H1 (cell line): ENCODE measurements around the gene SNAI1. TPM values are rescaled to one million over a fixed set of nuclear protein-coding genes. Genes with fewer than 3 reads are reported as not detected.

Source experiments
- CTCF ChIA-PET: fragments of 300-600 bp; sonication (Branson Sonifier 250); formaldehyde crosslinking; loops from one replicate; lab custom pipeline; 2021; ENCODE audit not compliant: partially characterized antibody; lab: Charles Lee
- POLR2A ChIA-PET: fragments of 300-600 bp; sonication (Branson Sonifier 250); formaldehyde crosslinking; loops from one replicate; lab custom pipeline; 2021; ENCODE audit warnings: inconsistent platforms; ENCODE audit not compliant: partially characterized antibody; lab: Charles Lee
- DNase-seq, 2 experiments: peaks; one replicate each; pipeline versions ENCODE4 v3.0.0 to v3.0.0-alpha.2; 2010 to 2022; ENCODE audit warnings: low spot score in 2 of 2, low read depth in 1 of 2, mixed read lengths in 1 of 2
- FAIRE-seq: peaks from 2 replicates; lab custom pipeline; 2011; peaks lifted over from hg19 to GRCh38; lab: Jason Lieb, UNC
- H2AFZ ChIP-seq: 2 replicates; pipeline ENCODE4 v1.8.1; 2012; ENCODE audit warnings: low read length, inconsistent platforms
- H2AK5ac ChIP-seq: 2 replicates; pipeline ENCODE4 v1.6.1; 2013; ENCODE audit warnings: low read depth, low read length
- H2BK120ac ChIP-seq: replicated peaks from 2 replicates; pipeline ENCODE3; 2013; ENCODE audit warnings: low read depth, low read length, inconsistent platforms
- H2BK12ac ChIP-seq: 2 replicates; pipeline ENCODE4 v1.6.1; 2013; ENCODE audit warnings: low read depth, low read length
- H2BK15ac ChIP-seq: 2 replicates; pipeline ENCODE4 v1.6.1; 2013; ENCODE audit warnings: low read length
- H2BK20ac ChIP-seq: 2 replicates; pipeline ENCODE4 v1.6.1; 2013; ENCODE audit warnings: low read length
- H2BK5ac ChIP-seq: 2 replicates; pipeline ENCODE4 v1.6.1; 2013; ENCODE audit warnings: low read depth, low read length
- H3K14ac ChIP-seq: 2 replicates; pipeline ENCODE4 v1.6.1; 2013; ENCODE audit warnings: inconsistent platforms; ENCODE audit not compliant: insufficient read length
- H3K18ac ChIP-seq: 2 replicates; pipeline ENCODE4 v1.6.1; 2013; ENCODE audit warnings: low read length; ENCODE audit errors: extremely low read depth
- H3K23ac ChIP-seq: 2 replicates; pipeline ENCODE4 v1.6.1; 2013; ENCODE audit warnings: inconsistent platforms; ENCODE audit not compliant: insufficient read length
- H3K23me2 ChIP-seq: 2 replicates; pipeline ENCODE4 v1.6.1; 2013; ENCODE audit warnings: low read depth, low read length
- H3K27ac ChIP-seq: 2 replicates; pipeline ENCODE4 v1.6.1; 2011; ENCODE audit warnings: low read depth, low read length, inconsistent platforms
- H3K27me3 ChIP-seq, 4 experiments: replicated peaks in 1 of 4; 1 replicate in 1 of 4; 2 replicates in 3 of 4; pipeline versions ENCODE4 v1.6.1 to v1.8.1; 2011 to 2013; ENCODE audit warnings: low read length in 3 of 4, mild to moderate bottlenecking in 3 of 4, inconsistent platforms in 2 of 4, mixed read lengths in 2 of 4, moderate library complexity in 1 of 4; ENCODE audit not compliant: control insufficient read depth in 3 of 4, insufficient read depth in 3 of 4; ENCODE audit errors: extremely low read depth in 1 of 4
- H3K36me3 ChIP-seq, 4 experiments: 2 replicates each; pipeline versions ENCODE4 v1.6.1 to v1.8.1; 2011 to 2013; ENCODE audit warnings: mild to moderate bottlenecking in 4 of 4, low read length in 3 of 4, moderate library complexity in 2 of 4, control low read depth in 1 of 4, inconsistent platforms in 1 of 4; ENCODE audit not compliant: insufficient read depth in 4 of 4, control insufficient read depth in 2 of 4
- H3K4ac ChIP-seq: replicated peaks from 2 replicates; pipeline ENCODE3; 2013; ENCODE audit warnings: low read length, low read depth, mixed read lengths, inconsistent platforms; ENCODE audit not compliant: insufficient read length
- H3K4me1 ChIP-seq, 4 experiments: replicated peaks in 1 of 4; 1 replicate in 1 of 4; 2 replicates in 3 of 4; pipeline versions ENCODE4 v1.6.1 to v1.8.1; 2011 to 2013; ENCODE audit warnings: low read length in 3 of 4, inconsistent platforms in 2 of 4, mixed read lengths in 1 of 4; ENCODE audit not compliant: insufficient read depth in 4 of 4, control insufficient read depth in 3 of 4
- H3K4me2 ChIP-seq, 2 experiments: 2 replicates each; pipeline versions ENCODE4 v1.6.1 to v1.8.1; 2011 to 2013; ENCODE audit warnings: low read depth in 2 of 2, low read length in 2 of 2, control low read depth in 1 of 2, inconsistent platforms in 1 of 2, mild to moderate bottlenecking in 1 of 2; ENCODE audit not compliant: insufficient read depth in 1 of 2
- H3K4me3 ChIP-seq, 4 experiments: fragments of 200-600, 300-600 bp in 1 of 4; sonication (generic), shearing (Covaris generic), sonication (Bioruptor Twin) in 1 of 4; 2 replicates each; pipeline versions ENCODE4 v1.5.1 to v1.8.1; 2011 to 2016; ENCODE audit warnings: low read length in 4 of 4, low read depth in 3 of 4, control low read depth in 2 of 4, inconsistent platforms in 2 of 4, mild to moderate bottlenecking in 2 of 4, mixed read lengths in 1 of 4, moderate library complexity in 1 of 4; ENCODE audit not compliant: insufficient read depth in 2 of 4; ENCODE audit errors: extremely low read depth in 1 of 4
- H3K56ac ChIP-seq: replicated peaks from 2 replicates; pipeline ENCODE3; 2013; ENCODE audit warnings: low read depth, mild to moderate bottlenecking, mixed read lengths, low read length, inconsistent platforms; ENCODE audit not compliant: insufficient read length
- H3K79me1 ChIP-seq: 2 replicates; pipeline ENCODE4 v1.6.1; 2013; ENCODE audit warnings: low read depth, low read length, control low read depth
- H3K79me2 ChIP-seq, 2 experiments: 2 replicates each; pipeline versions ENCODE4 v1.6.1 to v1.8.1; 2012 to 2013; ENCODE audit warnings: low read length in 2 of 2, mild to moderate bottlenecking in 2 of 2, inconsistent platforms in 1 of 2; ENCODE audit not compliant: insufficient read depth in 2 of 2, control insufficient read depth in 1 of 2
- H3K9ac ChIP-seq, 4 experiments: replicated peaks in 1 of 4; 1 replicate in 1 of 4; 2 replicates in 3 of 4; pipeline versions ENCODE4 v1.6.1 to v1.8.1; 2011 to 2013; ENCODE audit warnings: low read depth in 3 of 4, low read length in 3 of 4, control low read depth in 2 of 4, mild to moderate bottlenecking in 2 of 4, moderate library complexity in 2 of 4, inconsistent platforms in 1 of 4; ENCODE audit errors: extremely low read depth in 1 of 4
- H3K9me3 ChIP-seq, 2 experiments: 2 replicates each; pipeline versions ENCODE4 v1.6.1 to v1.8.1; 2012 to 2013; ENCODE audit warnings: mild to moderate bottlenecking in 2 of 2, moderate library complexity in 2 of 2, control low read depth in 1 of 2, inconsistent platforms in 1 of 2, low read depth in 1 of 2, low read length in 1 of 2, mixed read lengths in 1 of 2; ENCODE audit not compliant: insufficient read depth in 2 of 2
- H4K20me1 ChIP-seq, 2 experiments: replicated peaks in 1 of 2; 2 replicates each; pipeline versions ENCODE3 to v1.8.1; 2011 to 2013; ENCODE audit warnings: inconsistent platforms in 2 of 2, low read length in 2 of 2, mild to moderate bottlenecking in 1 of 2; ENCODE audit not compliant: insufficient read depth in 2 of 2, control insufficient read depth in 1 of 2
- H4K5ac ChIP-seq: 2 replicates; pipeline ENCODE4 v1.6.1; 2013; ENCODE audit warnings: low read length, low read depth, mixed read lengths, inconsistent platforms; ENCODE audit not compliant: insufficient read length
- H4K8ac ChIP-seq: 2 replicates; pipeline ENCODE4 v1.8.0; 2013; ENCODE audit warnings: mild to moderate bottlenecking, moderate library complexity, low read length, inconsistent platforms; ENCODE audit not compliant: insufficient read depth; ENCODE audit errors: extremely low read depth
- H4K91ac ChIP-seq: replicated peaks from 2 replicates; pipeline ENCODE3; 2013; ENCODE audit warnings: low read length, mixed read lengths, inconsistent platforms; ENCODE audit not compliant: insufficient read length
- WGBS, 2 experiments: shearing (Covaris generic) in 1 of 2; methylation state at CpG; one replicate each; pipeline versions ENCODE4 v1.1.6 to v1.1.7; 2013 to 2015; ENCODE audit warnings: low lambda C conversion rate in 2 of 2, mixed read lengths in 2 of 2, inconsistent platforms in 1 of 2, low coverage in 1 of 2, missing lambda C conversion rate in 1 of 2; ENCODE audit not compliant: insufficient replicate concordance in 2 of 2, insufficient coverage in 1 of 2, insufficient read length in 1 of 2; ENCODE audit errors: extremely low coverage in 1 of 2, missing lambda C conversion rate in 1 of 2; 5-methylcytosine and 5-hydroxymethylcytosine counted together
- polyA plus RNA-seq, 7 experiments: library from polyadenylated mRNA; depleted of rRNA in 3 of 7; stranded (reverse) in 5 of 7; unstranded in 2 of 7; fragments of >200 nt in 5 of 7; fragments of 200-250 nt in 2 of 7; gene quantifications; 1 replicate in 5 of 7; 2 replicates in 1 of 7; 4 replicates in 1 of 7; pipeline versions ENCODE4 v1.2.1 to v1.2.3, GENCODE V29; 2011 to 2013; ENCODE audit warnings: missing spikeins in 2 of 7, mixed read lengths in 2 of 7
- total RNA-seq: library from RNA; stranded (reverse); fragmentation: NEBNext Ultra II Directional; extraction: Animal tissue kit (Norgen Biotek cat#: 25700); gene quantifications from 2 replicates; pipeline ENCODE4 v1.2.1, GENCODE V29; 2021

SNAI1 gene
- total and polyA plus RNA-seq, 2 of the 8 experiments (the other 6 are each of a cell fraction or from before 2014, with no cell fraction given) = 6.5 to 8.0 TPM

GRCh38 chr20:49973981-49974380 is 8.8 kb upstream of the SNAI1 start:
- Histone ChIP-seq H3K9me3 (no peaks in the 10 kb centered on the region), H4K5ac (no peak overlapping the region), H3K56ac (no peak overlapping the region), H3K79me2 (no peaks in the 10 kb centered on the region), H3K14ac (no peak overlapping the region), H3K18ac (no peak overlapping the region), H3K4me3 (no peak overlapping the region), H2BK15ac (no peak overlapping the region), H3K27me3 (no peaks in the 10 kb centered on the region), H2BK20ac (no peak overlapping the region), H2BK5ac (no peak overlapping the region), H3K9ac (no peak overlapping the region), H4K8ac (no peak overlapping the region), H3K27ac (no peak overlapping the region), H3K4me2 (no peak overlapping the region), H3K23ac (no peak overlapping the region), H3K4ac (no peak overlapping the region), H3K79me1 (no peaks in the 10 kb centered on the region), H3K4me1 (peaks cover 0 to 7% (median 2%) of the 10 kb centered on the region in 4 experiments; a peak in 2 of 7 replicates), H2AK5ac (no peak overlapping the region), H2BK120ac (no peak overlapping the region), H2AFZ (no peak overlapping the region), H2BK12ac (no peak overlapping the region), H4K20me1 (no peaks in the 10 kb centered on the region), H4K91ac (no peak overlapping the region), H3K36me3 (no peaks in the 10 kb centered on the region), H3K23me2 (no peaks in the 10 kb centered on the region)
- WGBS, 2 experiments = 86% methylated on average over 4 of the region's 4 CpGs; no CpG with 5 or more reads in 1 of the 2 experiments
- POLR2A ChIA-PET = interaction anchor here (0.8 to 1.4 kb wide), 3 partner anchors 8 to 97 kb away, joined by 3 to 8 read pairs (median 5); no protein-coding TSS in a partner anchor
- DNase-seq (no peak), FAIRE-seq (no peak)
- CTCF ChIA-PET = interaction anchor here (0.6 to 21.7 kb wide), 4 partner anchors 9 to 164 kb away, joined by 3 to 514 read pairs (median 7); no protein-coding TSS in a partner anchor
